NCI-H1048 (cell line): ENCODE measurements around the gene SHISA6.

Experiments
- DNase-seq: peaks from one replicate; lab custom pipeline; 2025; lab: John Stamatoyannopoulos, UW

SHISA6 gene

GRCh38 chr17:11240841-11241610 is at the start of gene SHISA6:
TSS of gene SHISA6 (plus strand) at chr17:11241213.
- DNase-seq: no peak

DNA sequence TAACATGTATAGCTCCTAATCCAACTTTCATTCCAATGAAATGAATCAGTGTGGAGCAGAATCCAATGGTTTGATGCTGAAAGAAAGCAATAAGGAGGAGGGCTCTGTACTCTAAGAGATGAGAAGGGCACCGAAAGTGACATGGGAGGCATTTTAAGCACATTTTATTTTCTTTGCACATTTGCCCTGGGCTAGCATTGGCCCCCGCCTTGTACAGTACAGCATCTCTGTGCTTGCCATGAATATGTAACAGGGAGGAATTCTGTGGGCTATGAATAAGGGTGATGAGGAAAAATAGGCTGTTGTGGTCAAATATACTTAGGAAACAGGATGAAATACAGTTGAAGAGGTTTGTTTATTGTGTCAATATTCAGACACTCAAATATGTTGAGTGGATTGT is 45.2 kb upstream of the SHISA6 start:
- DNase-seq: no peak

DNA sequence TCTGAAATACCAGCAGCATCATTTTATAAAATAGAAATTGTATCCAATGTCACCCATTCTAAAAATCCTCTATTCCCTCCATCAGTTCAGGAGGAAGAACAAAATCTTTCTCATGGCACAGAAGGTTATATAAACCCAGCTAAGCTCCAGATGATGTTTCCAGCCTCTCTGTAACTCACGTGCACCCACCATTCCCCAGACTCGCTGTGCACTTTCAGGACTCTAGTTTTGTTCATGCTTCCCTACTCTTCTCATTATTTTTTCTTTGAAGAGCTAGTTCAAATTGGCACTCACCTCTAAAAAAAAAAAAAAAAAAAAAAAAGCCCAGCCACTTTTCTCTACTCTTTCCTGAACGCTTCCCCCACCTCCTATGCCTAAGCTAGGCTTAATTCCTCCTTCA is 36.0 kb upstream of the SHISA6 start:
- no peak for DNase-seq

GRCh38 chr17:11205659-11206058 is 35.4 kb upstream of the SHISA6 start:
- no peak for DNase-seq

GRCh38 chr17:11209906-11210305 is 31.1 kb upstream of the SHISA6 start:
- no peak for DNase-seq

DNA sequence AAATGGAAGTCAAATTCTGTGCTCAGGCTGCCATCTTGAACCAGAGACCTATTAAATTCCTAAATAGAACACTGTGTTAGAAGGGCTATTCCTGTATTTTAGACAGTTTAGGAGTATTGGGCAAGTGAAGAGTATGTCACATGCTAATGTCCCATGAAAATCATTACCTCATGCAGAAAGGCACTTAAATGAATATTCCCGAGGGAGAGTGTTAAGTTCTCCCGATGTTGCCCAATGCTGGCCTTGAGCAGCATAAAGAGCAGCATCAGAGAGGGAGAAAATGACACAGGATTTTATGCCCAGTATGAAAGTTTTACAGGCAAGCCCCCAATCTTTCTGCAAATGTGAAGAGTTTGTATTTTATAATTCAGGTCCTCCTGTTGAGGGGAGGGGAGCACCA is 28.2 kb upstream of the SHISA6 start:
- DNase-seq: no peak

GRCh38 chr17:11216976-11217375 is 24.0 kb upstream of the SHISA6 start:
- DNase-seq: no peak

- no peak for DNase-seq
These were observed 19.8 kb upstream of the SHISA6 start for GRCh38 chr17:11221196-11221595.

DNA sequence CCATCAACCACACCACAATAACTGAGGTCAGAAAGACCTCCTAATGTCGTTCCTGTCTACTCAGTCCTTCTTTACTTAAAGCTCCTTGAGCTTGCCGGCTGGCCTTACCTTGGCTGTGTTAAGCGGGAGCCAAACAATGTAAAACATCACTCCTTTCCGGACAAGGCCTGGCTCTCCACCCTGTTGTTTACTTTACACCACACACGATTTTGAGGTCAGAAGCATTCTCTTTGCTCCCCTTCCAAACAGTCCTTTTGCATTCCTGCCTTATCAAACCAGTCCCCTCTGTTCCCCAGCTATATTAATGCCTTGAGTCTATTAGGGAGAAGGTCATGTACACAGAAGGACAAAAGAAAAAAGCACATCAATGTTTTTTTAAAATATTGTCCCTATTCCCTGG is 19.3 kb upstream of the SHISA6 start:
- DNase-seq: no peak

GRCh38 chr17:11238705-11239104 is 2.3 kb upstream of the SHISA6 start:
- no peak for DNase-seq

GRCh38 chr17:11239379-11239970 is 1.5 kb upstream of the SHISA6 start:
- DNase-seq: no peak

GRCh38 chr17:11240041-11240840 is 772 bp upstream of the SHISA6 start:
- DNase-seq: no peak

- DNase-seq: no peak
These were observed 706 bp downstream of the SHISA6 start for GRCh38 chr17:11241611-11242226.

DNA sequence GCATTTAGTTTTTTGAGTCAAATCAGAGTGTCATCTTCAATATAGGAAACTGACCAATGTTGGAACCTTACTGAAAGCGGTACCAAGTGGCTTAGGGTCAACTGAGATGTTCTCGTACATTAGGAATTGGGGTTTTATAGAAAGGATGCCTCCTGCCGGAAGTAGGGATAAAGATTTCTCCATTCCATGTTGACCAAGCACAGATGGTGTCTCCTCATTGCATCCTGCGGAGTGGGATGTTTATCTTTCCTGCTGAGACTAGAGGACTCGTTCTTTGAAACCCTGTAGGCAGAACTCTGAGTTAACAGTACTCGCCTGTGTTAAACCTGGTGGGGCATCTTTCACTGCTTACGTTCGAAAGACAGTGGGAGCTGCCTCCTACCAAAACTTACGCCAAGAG is 1.4 kb downstream of the SHISA6 start:
- no peak for DNase-seq

- no peak for DNase-seq
These were observed 3.8 kb downstream of the SHISA6 start for GRCh38 chr17:11244776-11245175.

DNA sequence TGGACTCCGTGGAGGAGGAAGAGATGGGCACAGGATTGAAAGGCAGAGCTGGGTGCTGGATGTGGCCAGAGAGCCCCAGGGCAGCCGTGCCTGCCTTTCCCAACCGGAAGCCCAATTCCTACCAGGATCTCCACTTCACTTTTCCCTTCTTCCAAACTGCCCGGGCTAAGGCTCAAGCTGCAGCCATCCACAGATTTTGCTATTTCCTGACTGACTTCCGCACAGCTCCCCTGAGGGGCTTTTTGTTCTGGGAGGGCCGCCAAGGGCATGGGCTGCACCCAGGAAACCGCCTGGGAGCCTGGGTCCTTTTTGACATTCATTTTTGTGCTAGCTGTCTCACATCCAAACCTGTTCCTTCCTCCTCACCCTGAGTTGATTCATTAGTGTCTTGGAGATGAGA is 4.2 kb downstream of the SHISA6 start:
- no peak for DNase-seq

GRCh38 chr17:11245791-11246190 is 4.8 kb downstream of the SHISA6 start:
- no peak for DNase-seq

- no peak for DNase-seq
These were observed 9.1 kb downstream of the SHISA6 start for GRCh38 chr17:11250161-11250560.

DNA sequence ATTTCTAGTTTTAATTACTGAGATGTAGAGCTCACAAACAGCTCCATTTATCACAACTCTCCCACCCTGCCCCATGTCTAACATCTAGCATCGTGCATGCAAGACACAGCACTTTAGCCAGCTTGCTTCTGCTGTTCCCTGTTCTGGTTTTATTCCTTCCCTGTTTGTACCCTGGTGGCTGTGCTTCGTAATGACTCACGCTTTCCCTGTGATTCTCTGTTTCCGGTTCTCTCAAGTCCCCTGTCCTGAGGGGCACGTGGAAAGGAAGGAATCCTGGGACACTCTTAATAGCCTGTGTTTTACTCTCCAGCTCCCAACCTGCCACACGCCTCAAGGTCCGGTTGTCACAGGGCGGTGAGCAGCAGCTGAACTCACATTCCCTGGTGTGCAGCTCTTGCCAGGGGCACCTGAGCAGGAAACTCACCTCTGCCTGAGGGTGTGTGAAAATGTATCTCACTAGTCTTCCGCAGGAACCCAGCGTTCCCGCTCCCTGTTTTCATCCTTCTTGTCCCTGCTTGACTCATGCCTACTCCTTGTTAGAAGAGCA is 10.6 kb downstream of the SHISA6 start:
- DNase-seq: no peak

- no peak for DNase-seq
These were observed 11.1 kb downstream of the SHISA6 start for GRCh38 chr17:11252146-11252545.

- no peak for DNase-seq
These were observed 15.9 kb downstream of the SHISA6 start for GRCh38 chr17:11256877-11257276.

- no peak for DNase-seq
These were observed 23.3 kb downstream of the SHISA6 start for GRCh38 chr17:11264183-11264871.
